HepG2 (cell line): Measurements from ENCODE around the gene ATP7B. TPM values are rescaled to one million over a fixed set of nuclear protein-coding genes. Genes with fewer than 3 reads are reported as not detected.

Experiments
- ATAC-seq: fragments of 200-7000 bp; cut with Tn5 transposase; 3 replicates; pipeline ENCODE4 v1.9.1; 2020; ENCODE audit warnings: mild to moderate bottlenecking, moderate library complexity
- BruUV-seq: library from RNA; stranded (reverse); fragments of 400-500 nt; replicated peaks from 2 replicates; lab custom pipeline; 2021; lab: Mats Ljungman, UMichigan
- CTCF ChIA-PET: fragments of 300-600 bp; formaldehyde crosslinking; extraction: SDS; loops from one replicate; lab custom pipeline; 2021; ENCODE audit warnings: low total read pairs, inconsistent platforms, low intra/inter-chr PET ratio; lab: Yijun Ruan, JAX
- POLR2A ChIA-PET: fragments of 350-600 bp; sonication (Branson Sonifier 250); formaldehyde crosslinking; loops from one replicate; lab custom pipeline; 2020; ENCODE audit warnings: antibody characterized with exemption, inconsistent platforms; lab: Yijun Ruan, JAX
- DNase-seq: peaks from one replicate; pipeline ENCODE4 v3.0.0-alpha.2; 2015; ENCODE audit warnings: low spot score
- FAIRE-seq: peaks from 3 replicates; lab custom pipeline; 2011; peaks lifted over from hg19 to GRCh38; lab: Jason Lieb, UNC
- H2AFZ ChIP-seq: one replicate; pipeline ENCODE4 v1.6.1; 2011; ENCODE audit warnings: low read length, inconsistent platforms
- H3K27ac ChIP-seq: fragments of 300-600 bp; 3 replicates; pipeline ENCODE4 v1.8.0; 2011; ENCODE audit warnings: mixed run types, mild to moderate bottlenecking, mixed read lengths, low read length, inconsistent platforms; ENCODE audit not compliant: insufficient read depth; ENCODE audit errors: extremely low read length
- H3K27me3 ChIP-seq, 2 experiments: fragments of 200-600 bp in 1 of 2; 2 replicates in 1 of 2; 3 replicates in 1 of 2; pipeline versions ENCODE4 v1.6.0 to v1.8.0; 2011; ENCODE audit warnings: low read length in 2 of 2, mild to moderate bottlenecking in 2 of 2, moderate library complexity in 2 of 2, inconsistent platforms in 1 of 2; ENCODE audit not compliant: insufficient read depth in 2 of 2, control insufficient read depth in 1 of 2
- H3K36me3 ChIP-seq, 2 experiments: fragments of 200-600 bp in 1 of 2; replicated peaks in 1 of 2; 2 replicates in 1 of 2; 3 replicates in 1 of 2; pipeline versions ENCODE4 v1.5.1 to v1.8.0; 2011; ENCODE audit warnings: low read length in 2 of 2, inconsistent platforms in 1 of 2; ENCODE audit not compliant: insufficient read depth in 2 of 2, control insufficient read depth in 1 of 2
- H3K4me1 ChIP-seq: 2 replicates; pipeline ENCODE4 v1.5.1; 2012; ENCODE audit warnings: low read length, inconsistent platforms; ENCODE audit not compliant: insufficient read depth
- H3K4me2 ChIP-seq: 2 replicates; pipeline ENCODE4 v1.6.0; 2011; ENCODE audit warnings: low read depth, low read length, inconsistent platforms
- H3K4me3 ChIP-seq, 3 experiments: fragments of 200-600 bp in 1 of 3; sonication (generic), shearing (Covaris generic) in 1 of 3; replicated peaks in 1 of 3; 2 replicates each; pipeline ENCODE4 v1.5.1; 2011 to 2016; ENCODE audit warnings: low read length in 3 of 3, inconsistent platforms in 2 of 3, low read depth in 2 of 3, mild to moderate bottlenecking in 2 of 3, control low read depth in 1 of 3, mixed read lengths in 1 of 3; ENCODE audit not compliant: insufficient read depth in 1 of 3
- H3K79me2 ChIP-seq: one replicate; pipeline ENCODE4 v1.6.1; 2011; ENCODE audit warnings: low read length, inconsistent platforms; ENCODE audit not compliant: insufficient read depth
- H3K9ac ChIP-seq: 2 replicates; pipeline ENCODE4 v1.6.0; 2011; ENCODE audit warnings: mild to moderate bottlenecking, low read depth, low read length, inconsistent platforms; ENCODE audit not compliant: insufficient read depth
- H3K9me3 ChIP-seq: 2 replicates; pipeline ENCODE4 v1.5.1; 2012; ENCODE audit warnings: mild to moderate bottlenecking, low read length
- H4K20me1 ChIP-seq: 2 replicates; pipeline ENCODE4 v1.6.0; 2011; ENCODE audit warnings: inconsistent platforms, mild to moderate bottlenecking, low read length, moderate library complexity; ENCODE audit not compliant: insufficient read depth
- GFI1 ChIP-seq: sonication (generic); formaldehyde crosslinking; IDR thresholded peaks from 2 replicates; pipeline ENCODE4 v1.5.0; 2020; ENCODE audit warnings: missing genetic modification reagents, mild to moderate bottlenecking, borderline replicate concordance
- HIC2 ChIP-seq: sonication (generic); formaldehyde crosslinking; IDR thresholded peaks from 2 replicates; pipeline ENCODE4 v1.9.0; 2022; ENCODE audit warnings: low read depth, missing genetic modification reagents
- JUNB ChIP-seq: sonication (generic); formaldehyde crosslinking; IDR thresholded peaks from 2 replicates; pipeline ENCODE4 v1.8.0; 2022; ENCODE audit warnings: missing genetic modification reagents, mild to moderate bottlenecking, borderline replicate concordance
- TCF12 ChIP-seq, 2 experiments: fragments of 450-650 bp in 1 of 2; sonication (generic) in 1 of 2; formaldehyde crosslinking in 1 of 2; IDR thresholded peaks; 2 replicates each; pipeline versions ENCODE4 v1.6.1 to v1.8.0; 2017 to 2022; ENCODE audit warnings: antibody characterized with exemption in 1 of 2, mild to moderate bottlenecking in 1 of 2, missing genetic modification reagents in 1 of 2, moderate library complexity in 1 of 2
- THAP8 ChIP-seq: sonication (generic); formaldehyde crosslinking; IDR thresholded peaks from 2 replicates; pipeline ENCODE4 v1.5.1; 2020; ENCODE audit warnings: missing genetic modification reagents, mild to moderate bottlenecking, borderline replicate concordance
- U2AF1 ChIP-seq: fragments of 200-400 bp; formaldehyde crosslinking; optimal IDR thresholded peaks from 2 replicates; pipeline ENCODE3; 2017; ENCODE audit warnings: mild to moderate bottlenecking, low read depth, low read length
- ZBTB10 ChIP-seq: sonication (generic); formaldehyde crosslinking; IDR thresholded peaks from 2 replicates; pipeline ENCODE4 v1.4.0; 2020; ENCODE audit warnings: missing genetic modification reagents, borderline replicate concordance
- ZBTB46 ChIP-seq: sonication (generic); formaldehyde crosslinking; IDR thresholded peaks from 2 replicates; pipeline ENCODE4 v1.4.0; 2020; ENCODE audit warnings: mild to moderate bottlenecking, missing genetic modification reagents, borderline replicate concordance
- ZNF205 ChIP-seq: IDR thresholded peaks from 2 replicates; pipeline ENCODE4 v1.6.1; 2018; ENCODE audit warnings: missing biosample characterization, missing genetic modification reagents
- ZNF530 ChIP-seq: sonication (generic); formaldehyde crosslinking; IDR thresholded peaks from 2 replicates; pipeline ENCODE4 v1.5.0; 2020; ENCODE audit warnings: low read depth, mild to moderate bottlenecking, missing genetic modification reagents
- WGBS: methylation state at CpG from one replicate; pipeline ENCODE4 v1.1.6; 2017; ENCODE audit warnings: low lambda C conversion rate; 5-methylcytosine and 5-hydroxymethylcytosine counted together
- in situ Hi-C: cut with HindIII; loops from 2 replicates; pipeline ENCODE4 v1.10.0; 2017; ENCODE audit warnings: low pct_unique_long_range_greater_than_20kb; ENCODE audit not compliant: extremely low pct_ligation_motif_present
- intact Hi-C: fragments of 100-400 bp; cut with micrococcal nuclease; formaldehyde crosslinking; loops from one replicate; pipeline ENCODE4 v1.10.0; 2022; ENCODE audit not compliant: unreplicated experiment
- polyA plus RNA-seq, 8 experiments: library from polyadenylated mRNA; depleted of rRNA in 3 of 8; stranded (reverse) in 7 of 8; unstranded in 1 of 8; fragments of >200 nt; fragmentation: Illumina TruSeq in 4 of 8; extraction: Trizol in 4 of 8; gene quantifications; 2 replicates each; pipeline versions ENCODE4 v1.2.1 to v1.2.3, GENCODE V29; 2011 to 2016; ENCODE audit warnings: low read depth in 4 of 8, missing spikeins in 1 of 8, mixed read lengths in 1 of 8; ENCODE audit not compliant: insufficient read depth in 1 of 8
- total RNA-seq, 5 experiments: library from RNA; depleted of rRNA; stranded (reverse); fragments of >200 nt; fragmentation: Illumina TruSeq; extraction: Trizol; gene quantifications; 2 replicates each; pipeline ENCODE4 v1.2.3, GENCODE V29; 2016; ENCODE audit warnings: low read depth in 1 of 5
- TF ChIP-seq, protein P1 (sequence below): sonication (generic); formaldehyde crosslinking; IDR thresholded peaks from 2 replicates; pipeline ENCODE4 v1.8.1; 2022; ENCODE audit warnings: low read depth, mild to moderate bottlenecking, missing genetic modification reagents

ATP7B gene
- total and polyA plus RNA-seq, 2 of the 13 experiments (the other 11 are each of a cell fraction or from before 2014, with no cell fraction given) = 31.8 to 57.4 TPM

DNA sequence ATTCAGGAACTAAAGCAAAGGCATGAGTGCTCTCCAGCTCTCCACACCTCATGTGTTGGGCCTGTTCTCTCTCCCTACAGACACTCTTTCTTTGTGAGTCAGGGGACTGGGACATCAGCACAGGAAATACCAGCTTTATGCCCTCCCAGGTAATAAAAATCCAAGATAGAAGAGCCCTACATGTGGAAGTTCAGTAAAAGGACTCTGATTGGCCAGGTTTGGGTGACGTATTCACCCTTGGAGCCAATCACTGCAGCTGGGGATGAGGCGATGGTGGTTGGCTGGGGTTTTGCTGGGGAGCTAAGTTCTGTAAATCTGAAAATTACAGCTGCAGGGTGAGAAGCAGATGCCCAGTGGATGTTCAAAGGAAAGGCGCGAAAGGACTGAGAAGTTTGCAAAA lies 117.0 kb downstream of the ATP7B start:
- DNase-seq (no peak), FAIRE-seq (no peak), ATAC-seq (no peak)
- WGBS = 100% methylated on average over 4 of the region's 4 CpGs
- peaks cover 0 to 17% of the 10 kb centered on the region in 2 experiments; a peak in 1 of 5 replicates for H3K36me3 ChIP-seq
- TF ChIP-seq ZBTB46 = no peak
- no peak for TF ChIP-seq HIC2 (CRISPR knock-in tag)
- no peak for TF ChIP-seq GFI1
- no peak for TF ChIP-seq THAP8
- TF ChIP-seq ZBTB10 = no peak
- no peak for TF ChIP-seq ZNF530
- no peak for TF ChIP-seq ZNF205 (CRISPR knock-in tag)
- TF ChIP-seq TCF12 (IDR thresholded peaks at IDR 0.05) = no peak
- TF ChIP-seq TCF12 (CRISPR knock-in tag; IDR thresholded peaks at IDR 0.05) = no peak
- no peak for TF ChIP-seq U2AF1
- no peak for TF ChIP-seq JUNB (CRISPR knock-in tag)
- TF ChIP-seq, protein P1, sequence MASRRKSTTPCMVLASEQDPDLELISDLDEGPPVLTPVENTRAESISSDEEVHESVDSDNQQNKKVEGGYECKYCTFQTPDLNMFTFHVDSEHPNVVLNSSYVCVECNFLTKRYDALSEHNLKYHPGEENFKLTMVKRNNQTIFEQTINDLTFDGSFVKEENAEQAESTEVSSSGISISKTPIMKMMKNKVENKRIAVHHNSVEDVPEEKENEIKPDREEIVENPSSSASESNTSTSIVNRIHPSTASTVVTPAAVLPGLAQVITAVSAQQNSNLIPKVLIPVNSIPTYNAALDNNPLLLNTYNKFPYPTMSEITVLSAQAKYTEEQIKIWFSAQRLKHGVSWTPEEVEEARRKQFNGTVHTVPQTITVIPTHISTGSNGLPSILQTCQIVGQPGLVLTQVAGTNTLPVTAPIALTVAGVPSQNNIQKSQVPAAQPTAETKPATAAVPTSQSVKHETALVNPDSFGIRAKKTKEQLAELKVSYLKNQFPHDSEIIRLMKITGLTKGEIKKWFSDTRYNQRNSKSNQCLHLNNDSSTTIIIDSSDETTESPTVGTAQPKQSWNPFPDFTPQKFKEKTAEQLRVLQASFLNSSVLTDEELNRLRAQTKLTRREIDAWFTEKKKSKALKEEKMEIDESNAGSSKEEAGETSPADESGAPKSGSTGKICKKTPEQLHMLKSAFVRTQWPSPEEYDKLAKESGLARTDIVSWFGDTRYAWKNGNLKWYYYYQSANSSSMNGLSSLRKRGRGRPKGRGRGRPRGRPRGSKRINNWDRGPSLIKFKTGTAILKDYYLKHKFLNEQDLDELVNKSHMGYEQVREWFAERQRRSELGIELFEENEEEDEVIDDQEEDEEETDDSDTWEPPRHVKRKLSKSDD = no peak
- no peaks in the 10 kb centered on the region for H3K9me3 ChIP-seq
- H3K27me3 ChIP-seq = no peaks in the 10 kb centered on the region
- no peak overlapping the region for H3K27ac ChIP-seq
- H3K4me3 ChIP-seq = no peak overlapping the region
- H2AFZ ChIP-seq = no peak overlapping the region
- H4K20me1 ChIP-seq = no peaks in the 10 kb centered on the region
- ChIA-PET POLR2A (no interaction called here), CTCF (no interaction called here)
- H3K79me2 ChIP-seq = no peaks in the 10 kb centered on the region
- H3K4me2 ChIP-seq = no peak overlapping the region
- H3K4me1 ChIP-seq = no peaks in the 10 kb centered on the region
- in situ Hi-C loops (loop anchor here (5.0 kb wide), 1 partner anchor 233 kb away; the partner anchor contains the start of gene NEK5), intact Hi-C loops (no loop called here)
- no TSS peak for BruUV-seq
- no peak overlapping the region for H3K9ac ChIP-seq
